Mesothelial cell of epicardium (in vitro differentiated cells): ENCODE measurements around the gene NR3C1. TPM values are rescaled to one million over a fixed set of nuclear protein-coding genes. Genes with fewer than 3 reads are reported as not detected.

ENCODE experiments used
- DNase-seq, 2 experiments: peaks; one replicate each; pipeline ENCODE4 v3.0.0; 2021; ENCODE audit warnings: low spot score in 2 of 2; ENCODE audit not compliant: unreplicated experiment in 2 of 2
- H3K27ac Mint-ChIP-seq: 2 replicates; pipeline ENCODE4 v1.8.0; 2021; ENCODE audit warnings: mixed read lengths
- H3K27me3 Mint-ChIP-seq: 2 replicates; pipeline ENCODE4 v1.8.0; 2021; ENCODE audit warnings: low read depth, mixed read lengths
- H3K36me3 Mint-ChIP-seq: 2 replicates; pipeline ENCODE4 v1.8.0; 2021; ENCODE audit warnings: mixed read lengths
- H3K4me1 Mint-ChIP-seq: 2 replicates; pipeline ENCODE4 v1.8.0; 2021; ENCODE audit warnings: mixed read lengths
- H3K4me3 Mint-ChIP-seq: 2 replicates; pipeline ENCODE4 v1.8.0; 2021; ENCODE audit warnings: mild to moderate bottlenecking, moderate library complexity, mixed read lengths
- H3K9me3 Mint-ChIP-seq: 2 replicates; pipeline ENCODE4 v1.8.0; 2021; ENCODE audit warnings: mixed read lengths
- CTCF ChIP-seq: fragments of 200-600 bp; sonication (generic); IDR thresholded peaks from one replicate; pipeline ENCODE4 v1.5.0; 2021; ENCODE audit warnings: antibody characterized with exemption; ENCODE audit not compliant: unreplicated experiment
- total RNA-seq: library from RNA; stranded (reverse); gene quantifications from 3 replicates; pipeline ENCODE4 v1.2.1, GENCODE V29; 2021

The NR3C1 gene
- total RNA-seq, 1 donor from 2014 or later = 29.2 TPM

DNA sequence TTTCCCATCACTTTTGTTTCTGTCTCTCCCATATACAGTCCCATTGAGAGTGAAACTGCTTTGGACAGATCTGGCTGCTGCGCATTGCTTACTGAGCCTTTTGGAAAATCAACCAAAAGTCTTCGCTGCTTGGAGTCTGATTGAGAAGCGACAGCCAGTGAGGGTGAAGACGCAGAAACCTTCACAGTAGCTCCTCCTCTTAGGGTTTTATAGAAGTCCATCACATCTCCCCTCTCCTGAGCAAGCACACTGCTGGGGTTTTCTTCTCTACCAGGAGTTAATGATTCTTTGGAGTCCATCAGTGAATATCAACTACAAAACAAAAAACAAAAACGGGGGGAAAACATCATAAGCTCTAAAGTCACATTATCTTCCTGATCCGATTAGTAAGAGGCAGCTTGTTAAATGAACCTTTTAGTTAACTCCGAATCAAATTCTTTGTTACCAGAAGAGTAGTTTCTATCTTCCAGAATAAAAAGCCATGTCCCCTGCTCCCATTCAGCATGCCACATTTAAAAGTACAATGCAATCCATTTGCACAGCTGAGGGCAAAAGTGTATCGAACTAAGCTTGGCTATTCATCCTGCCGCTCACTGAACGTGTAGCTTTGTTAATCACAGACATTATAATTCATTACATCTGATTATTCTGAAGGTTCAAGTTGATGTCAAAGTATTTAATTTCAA lies 2.8 kb downstream of the NR3C1 start:
- DNase-seq = no peak
- Mint-ChIP-seq H3K4me3 (peak overlapping the region; percentile 73), H3K4me1 (peaks cover 56% of the 10 kb centered on the region), H3K36me3 (peaks cover 11% of the 10 kb centered on the region), H3K27ac (no peak overlapping the region), H3K27me3 (peaks cover 15% of the 10 kb centered on the region), H3K9me3 (no peaks in the 10 kb centered on the region)
- TF ChIP-seq CTCF = no peak

- no peak overlapping the region for H3K27ac Mint-ChIP-seq
- no peaks in the 10 kb centered on the region for H3K9me3 Mint-ChIP-seq
- DNase-seq = no peak
- peaks cover 15% of the 10 kb centered on the region for H3K27me3 Mint-ChIP-seq
- H3K4me1 Mint-ChIP-seq = peaks cover 59% of the 10 kb centered on the region
- TF ChIP-seq CTCF = no peak
- H3K4me3 Mint-ChIP-seq = peak overlapping the region; percentile 73
- H3K36me3 Mint-ChIP-seq = peaks cover 11% of the 10 kb centered on the region
Measured at GRCh38 chr5:143399616-143400540, 3.6 kb downstream of the NR3C1 start.

GRCh38 chr5:143398451-143399237 lies 4.8 kb downstream of the NR3C1 start:
- Mint-ChIP-seq H3K9me3 (no peaks in the 10 kb centered on the region), H3K4me3 (peak overlapping the region; percentile 73), H3K36me3 (peaks cover 11% of the 10 kb centered on the region), H3K4me1 (peaks cover 59% of the 10 kb centered on the region), H3K27ac (no peak overlapping the region), H3K27me3 (peaks cover 15% of the 10 kb centered on the region)
- no peak for DNase-seq
- TF ChIP-seq CTCF = no peak

DNA sequence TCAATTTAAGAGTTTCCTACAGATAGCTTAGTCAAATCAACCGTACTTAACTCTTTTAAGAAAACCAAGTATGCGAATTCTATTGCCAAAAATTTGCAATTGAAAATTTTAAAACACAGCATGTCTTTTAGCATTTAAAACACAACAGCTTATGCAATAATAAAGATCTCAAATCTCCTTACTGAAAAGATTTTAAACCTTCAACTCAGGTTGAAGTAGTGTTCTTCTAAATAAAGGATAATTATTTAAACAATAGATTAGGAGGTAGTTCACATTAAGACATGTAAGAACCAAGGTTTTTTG lies 5.5 kb downstream of the NR3C1 start:
- Mint-ChIP-seq H3K4me3 (peak overlapping the region; percentile 73), H3K27me3 (peaks cover 15% of the 10 kb centered on the region), H3K27ac (no peak overlapping the region), H3K36me3 (peaks cover 11% of the 10 kb centered on the region), H3K9me3 (no peaks in the 10 kb centered on the region), H3K4me1 (peaks cover 59% of the 10 kb centered on the region)
- no peak for TF ChIP-seq CTCF
- DNase-seq = no peak

DNA sequence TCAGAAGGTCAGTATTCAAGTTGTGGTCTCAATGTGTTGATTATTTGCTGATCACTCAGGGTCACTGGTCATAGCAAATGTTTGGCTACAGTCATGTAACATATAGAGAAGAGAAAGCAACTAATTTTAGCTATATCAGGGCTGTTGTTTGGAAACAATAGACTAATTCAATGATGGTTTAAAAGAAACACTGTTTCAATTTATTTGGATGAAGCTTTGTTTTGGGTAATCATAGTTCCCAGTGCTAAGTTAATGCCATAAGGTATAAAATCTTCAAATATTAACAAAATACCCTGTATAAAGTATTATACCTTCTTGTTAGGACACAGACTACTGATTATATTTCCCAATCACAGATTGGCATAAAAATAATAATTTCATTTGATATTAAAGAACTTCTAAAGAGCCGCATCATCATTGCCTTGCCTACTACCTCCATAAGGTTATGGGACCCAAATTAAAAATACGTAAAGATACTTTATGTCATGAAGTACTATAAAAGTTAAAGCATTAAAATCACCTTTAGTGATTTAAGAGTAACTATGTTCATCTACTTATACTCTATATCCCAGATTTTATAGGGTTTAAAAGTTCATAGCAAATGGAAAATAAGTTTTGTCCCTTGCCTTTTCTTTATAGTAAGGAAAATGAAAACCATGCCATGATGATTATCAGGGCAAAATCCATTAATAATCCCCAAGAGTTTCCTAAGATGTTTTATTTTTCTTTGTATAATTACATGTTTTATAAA lies 6.0 kb downstream of the NR3C1 start:
- DNase-seq = no peak

More for the DNA sequence above, 6.0 kb downstream of the NR3C1 start:
- Mint-ChIP-seq H3K4me1 (peaks cover 59% of the 10 kb centered on the region), H3K27me3 (peaks cover 15% of the 10 kb centered on the region), H3K36me3 (peaks cover 11% of the 10 kb centered on the region), H3K27ac (no peak overlapping the region), H3K4me3 (peak overlapping the region; percentile 73), H3K9me3 (no peaks in the 10 kb centered on the region)
- TF ChIP-seq CTCF = no peak
